Measurements from ENCODE around the gene MGMT. TPM values are rescaled to one million over a fixed set of nuclear protein-coding genes. Genes with fewer than 3 reads are reported as not detected.

The MGMT gene
- total RNA-seq, 1 experiment from 2014 or later = 11.5 TPM

DNA sequence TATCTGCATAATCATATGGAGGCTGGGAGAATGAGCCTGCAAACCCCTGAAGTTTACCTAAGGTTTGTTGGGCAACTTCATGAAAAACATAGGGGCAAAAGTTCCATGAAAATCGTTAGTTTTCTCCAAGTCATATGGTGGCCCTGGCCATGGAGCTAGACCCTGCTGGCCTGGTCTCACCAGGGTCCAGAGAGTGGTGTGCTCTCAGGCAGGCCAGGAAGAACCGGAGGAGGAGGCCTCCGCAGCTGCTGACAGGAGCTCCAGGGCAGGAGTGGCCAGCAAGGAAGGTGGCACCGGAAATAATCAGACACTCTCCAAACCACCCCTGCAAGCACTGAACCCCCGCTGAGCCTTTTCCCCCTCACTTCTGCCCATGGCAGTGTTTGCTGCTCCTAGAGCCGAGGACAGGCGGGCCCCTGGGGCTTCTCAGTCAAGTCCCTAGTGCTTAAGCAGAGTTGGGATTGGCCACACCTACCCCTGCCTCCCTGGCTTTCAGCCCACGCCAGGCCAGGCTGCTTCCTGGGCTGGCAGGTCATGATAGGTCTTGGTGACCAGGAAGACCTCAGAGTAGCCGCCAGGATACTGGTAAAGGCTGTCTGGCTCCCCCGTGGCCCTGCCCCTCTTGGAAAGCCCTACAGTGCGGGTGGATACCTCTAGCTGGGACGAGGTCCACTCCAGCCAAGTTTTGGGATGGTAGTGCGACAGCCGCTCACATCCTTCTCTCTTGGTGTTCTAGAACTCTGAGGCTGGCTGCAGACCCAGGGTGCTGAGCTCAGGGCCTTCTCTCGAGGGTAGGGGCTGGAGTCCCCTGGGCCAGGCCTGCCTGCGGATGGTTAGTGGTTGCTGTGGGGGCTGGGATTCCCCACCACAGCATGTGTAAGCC is 242.8 kb downstream of the MGMT start:
- no TSS peak for BruUV-seq (replicated peaks)
- Histone ChIP-seq H4K20me1 (ENCODE audit: insufficient read depth) (no peaks in the 10 kb centered on the region), H3K4me3 (replicated peaks in 1 of 2; ENCODE audit: low read depth in 1 of 2, low read length in 2 of 2) (no peak overlapping the region), H3K9me2 (ENCODE audit: insufficient read depth) (no peaks in the 10 kb centered on the region), H3K36me3 (ENCODE audit: control insufficient read depth in 1 of 2, insufficient read depth in 2 of 2, low read length in 2 of 2) (no peaks in the 10 kb centered on the region), H3K4me2 (ENCODE audit: low read length) (no peak overlapping the region), H3K79me2 (ENCODE audit: insufficient read depth, low read length) (no peaks in the 10 kb centered on the region), H3K9me3 (ENCODE audit: control insufficient read depth in 1 of 2, insufficient read depth in 1 of 2, low read depth in 1 of 2, low read length in 2 of 2) (no peaks in the 10 kb centered on the region), H2AFZ (ENCODE audit: low read depth, low read length, poor library complexity, severe bottlenecking) (no peak overlapping the region), H3K9ac (ENCODE audit: low read length) (no peak overlapping the region), H3K27me3 (ENCODE audit: insufficient read depth, low read length) (no peaks in the 10 kb centered on the region), H3K4me1 (ENCODE audit: control insufficient read depth in 1 of 2, insufficient read depth in 2 of 2, low read length in 2 of 2) (no peaks in the 10 kb centered on the region), H3K27ac (ENCODE audit: low read depth, low read length) (no peak overlapping the region)
- DNase-seq (ENCODE audit: low read depth, low spot score) (no peak), ATAC-seq (no peak)
- ChIA-PET POLR2A (no interaction called here), CTCF (no interaction called here), RAD21 (ENCODE audit: low non-redundant PET in 1 of 2, low total read pairs in 2 of 2, uncharacterized antibody in 2 of 2, unreplicated experiment in 2 of 2) (no interaction called here)
- TF ChIP-seq, protein P1, sequence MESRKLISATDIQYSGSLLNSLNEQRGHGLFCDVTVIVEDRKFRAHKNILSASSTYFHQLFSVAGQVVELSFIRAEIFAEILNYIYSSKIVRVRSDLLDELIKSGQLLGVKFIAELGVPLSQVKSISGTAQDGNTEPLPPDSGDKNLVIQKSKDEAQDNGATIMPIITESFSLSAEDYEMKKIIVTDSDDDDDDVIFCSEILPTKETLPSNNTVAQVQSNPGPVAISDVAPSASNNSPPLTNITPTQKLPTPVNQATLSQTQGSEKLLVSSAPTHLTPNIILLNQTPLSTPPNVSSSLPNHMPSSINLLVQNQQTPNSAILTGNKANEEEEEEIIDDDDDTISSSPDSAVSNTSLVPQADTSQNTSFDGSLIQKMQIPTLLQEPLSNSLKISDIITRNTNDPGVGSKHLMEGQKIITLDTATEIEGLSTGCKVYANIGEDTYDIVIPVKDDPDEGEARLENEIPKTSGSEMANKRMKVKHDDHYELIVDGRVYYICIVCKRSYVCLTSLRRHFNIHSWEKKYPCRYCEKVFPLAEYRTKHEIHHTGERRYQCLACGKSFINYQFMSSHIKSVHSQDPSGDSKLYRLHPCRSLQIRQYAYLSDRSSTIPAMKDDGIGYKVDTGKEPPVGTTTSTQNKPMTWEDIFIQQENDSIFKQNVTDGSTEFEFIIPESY (IDR thresholded peaks at IDR 0.05; ENCODE audit: extremely low read depth, insufficient replicate concordance, low read length) = no peak
- no peak for TF ChIP-seq POLR2A (IDR thresholded peaks at IDR 0.05; ENCODE audit: borderline replicate concordance, extremely low read depth, insufficient read depth, insufficient read length)
- TF ChIP-seq JUND (IDR thresholded peaks at IDR 0.05) = no peak
- no peak for TF ChIP-seq CEBPB (IDR thresholded peaks at IDR 0.05; ENCODE audit: low read depth)
- TF ChIP-seq ELF1 (IDR thresholded peaks at IDR 0.05; ENCODE audit: borderline replicate concordance, low read depth) = no peak
- TF ChIP-seq TCF7L2 (IDR thresholded peaks at IDR 0.05; ENCODE audit: borderline replicate concordance, extremely low read depth, insufficient read depth, insufficient read length) = no peak
- TF ChIP-seq EZH2phosphoT487 (IDR thresholded peaks at IDR 0.05; ENCODE audit: borderline replicate concordance) = no peak
- TF ChIP-seq ZFX (IDR thresholded peaks at IDR 0.05) = no peak
- no peak for TF ChIP-seq EZH2 (IDR thresholded peaks at IDR 0.05)
- no peak for TF ChIP-seq ZNF274 (IDR thresholded peaks at IDR 0.05; ENCODE audit: low read depth, low read length)
- TF ChIP-seq, protein P2, sequence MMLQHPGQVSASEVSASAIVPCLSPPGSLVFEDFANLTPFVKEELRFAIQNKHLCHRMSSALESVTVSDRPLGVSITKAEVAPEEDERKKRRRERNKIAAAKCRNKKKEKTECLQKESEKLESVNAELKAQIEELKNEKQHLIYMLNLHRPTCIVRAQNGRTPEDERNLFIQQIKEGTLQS (IDR thresholded peaks at IDR 0.05) = no peak
- no peak for TF ChIP-seq EGR1 (IDR thresholded peaks at IDR 0.05; ENCODE audit: low read depth)
- intact Hi-C loops (cut with micrococcal nuclease) = no loop called here
